CD4-positive, alpha-beta T cell (primary cell): ENCODE data around the gene RIN3. TPM values are rescaled to one million over a fixed set of nuclear protein-coding genes. Genes with fewer than 3 reads are reported as not detected.

ENCODE experiments used
- ATAC-seq: fragments of 200-7000 bp; cut with Tn5 transposase; one replicate; pipeline ENCODE4 v1.10.0; 2022; ENCODE audit warnings: mild to moderate bottlenecking; ENCODE audit not compliant: poor library complexity
- CTCF ChIA-PET: fragments of 350-600 bp; sonication (Branson Sonifier 250); formaldehyde crosslinking; loops from one replicate; lab custom pipeline; 2021; ENCODE audit warnings: antibody characterized with exemption, inconsistent platforms; lab: Charles Lee
- POLR2A ChIA-PET: fragments of 350-600 bp; sonication (Branson Sonifier 250); formaldehyde crosslinking; loops from one replicate; lab custom pipeline; 2021; ENCODE audit warnings: antibody characterized with exemption, inconsistent platforms; lab: Charles Lee
- DNase-seq, 14 experiments: peaks; one replicate each; pipeline ENCODE4 v3.0.0-alpha.2; 2013 to 2020; ENCODE audit warnings: mixed read lengths in 2 of 14
- H3K27ac ChIP-seq, 2 donors: one replicate each; pipeline versions ENCODE4 v1.5.1 to v1.7.0; 2013; ENCODE audit warnings: low read length in 2 of 2, low read depth in 1 of 2, mild to moderate bottlenecking in 1 of 2
- H3K27me3 ChIP-seq, 2 experiments: 1 replicate in 1 of 2; 2 replicates in 1 of 2; pipeline versions ENCODE4 v1.6.1 to v1.7.0; 2013; ENCODE audit warnings: low read length in 2 of 2, control low read depth in 1 of 2, mild to moderate bottlenecking in 1 of 2, moderate library complexity in 1 of 2; ENCODE audit not compliant: insufficient read depth in 2 of 2, control insufficient read depth in 1 of 2
- H3K36me3 ChIP-seq: one replicate; pipeline ENCODE4 v1.6.1; 2013; ENCODE audit warnings: low read length, control low read depth; ENCODE audit not compliant: insufficient read depth
- H3K4me1 ChIP-seq: one replicate; pipeline ENCODE4 v1.6.1; 2013; ENCODE audit warnings: low read length, control low read depth; ENCODE audit not compliant: insufficient read depth
- H3K4me3 ChIP-seq: one replicate; pipeline ENCODE4 v1.5.1; 2013; ENCODE audit warnings: mild to moderate bottlenecking, low read length, moderate library complexity
- H3K9me3 ChIP-seq, 2 experiments: 1 replicate in 1 of 2; 2 replicates in 1 of 2; pipeline versions ENCODE4 v1.6.1 to v1.7.0; 2013; ENCODE audit warnings: low read length in 2 of 2, mild to moderate bottlenecking in 2 of 2, control low read depth in 1 of 2, moderate library complexity in 1 of 2; ENCODE audit not compliant: control insufficient read depth in 1 of 2, insufficient read depth in 1 of 2
- H3K27ac Mint-ChIP-seq: one replicate; pipeline ENCODE4 v1.8.0; 2020; ENCODE audit warnings: mixed read lengths
- H3K27me3 Mint-ChIP-seq: one replicate; pipeline ENCODE4 v1.8.0; 2021; ENCODE audit warnings: mixed read lengths
- H3K36me3 Mint-ChIP-seq: one replicate; pipeline ENCODE4 v1.8.0; 2021; ENCODE audit warnings: low read depth, mixed read lengths
- H3K4me1 Mint-ChIP-seq: one replicate; pipeline ENCODE4 v1.8.0; 2021; ENCODE audit warnings: low read depth, mixed read lengths
- H3K4me3 Mint-ChIP-seq: one replicate; pipeline ENCODE4 v1.8.0; 2020; ENCODE audit warnings: mild to moderate bottlenecking, mixed read lengths
- H3K9me3 Mint-ChIP-seq: one replicate; pipeline ENCODE4 v1.8.0; 2020; ENCODE audit warnings: mixed read lengths
- CTCF ChIP-seq: fragments of 200-600 bp; IDR thresholded peaks from one replicate; pipeline ENCODE4 v1.8.0; 2022; ENCODE audit warnings: antibody characterized with exemption, mild to moderate bottlenecking
- intact Hi-C, 2 experiments: fragments of 100-400 bp; cut with DNase I in 1 of 2; cut with micrococcal nuclease in 1 of 2; formaldehyde crosslinking; loops; one replicate each; pipeline versions ENCODE4 v1.15.1 to v1.9.0; 2023 to 2025; cut with DNase I, micrococcal nuclease
- total RNA-seq, 174 experiments: library from RNA in 2 of 174; stranded (reverse) in 2 of 174; gene quantifications; one replicate each; pipeline ENCODE4 v1.2.3 and lab custom pipeline; 2021 to 2026

The RIN3 gene
- total RNA-seq, 2 experiments from 2014 or later, result 67.9 to 72.2 TPM

DNA sequence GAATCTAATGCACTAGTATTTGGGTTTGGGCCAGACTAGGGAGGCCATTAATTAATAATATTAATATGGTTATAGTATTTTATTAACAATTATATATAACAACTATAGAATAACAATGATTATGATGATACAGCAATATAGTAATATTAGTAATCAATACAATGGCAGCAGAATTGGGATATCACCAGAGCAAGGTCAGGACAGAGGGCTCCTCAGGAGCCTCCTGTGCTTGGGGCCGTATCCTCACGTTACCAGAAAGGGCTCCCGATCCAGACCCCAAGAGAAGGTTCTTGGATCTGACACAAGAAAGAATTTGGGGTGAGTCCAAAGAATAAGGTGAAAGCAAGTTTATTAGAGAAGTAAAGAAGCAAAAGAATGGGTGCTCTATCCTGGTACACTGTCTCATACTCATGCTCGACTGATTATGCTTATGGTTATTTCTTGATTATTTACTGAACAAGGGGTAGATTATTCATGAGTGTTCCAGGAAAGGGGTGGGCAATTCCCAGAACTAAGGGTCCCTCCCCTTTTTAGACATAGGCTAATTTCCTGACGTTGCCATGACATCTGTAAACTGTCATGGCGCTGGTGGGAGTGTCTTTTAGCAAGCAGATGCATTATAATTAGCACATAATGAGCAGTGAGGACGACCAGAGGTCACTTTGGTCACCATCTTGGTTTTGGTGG is 61.6 kb downstream of the RIN3 start:
- POLR2A ChIA-PET, result interaction anchor here (3.0 kb wide), 1 partner anchor 11 kb away, joined by 29 read pairs; no protein-coding TSS in a partner anchor
- Mint-ChIP-seq H3K4me1 (peaks cover 61% of the 10 kb centered on the region), H3K27ac (no peak overlapping the region), H3K9me3 (no peaks in the 10 kb centered on the region), H3K36me3 (peaks cover 16% of the 10 kb centered on the region), H3K27me3 (no peaks in the 10 kb centered on the region), H3K4me3 (no peak overlapping the region)
- H3K27ac ChIP-seq, result no peak overlapping the region
- H3K4me1 ChIP-seq, result peaks cover 25% of the 10 kb centered on the region
- H3K4me3 ChIP-seq, result no peak overlapping the region
- CTCF ChIA-PET, result interaction anchor here (0.6 to 1.4 kb wide), 3 partner anchors 10 to 72 kb away, joined by 3 read pairs; no protein-coding TSS in a partner anchor
- intact Hi-C loops, result no loop called here
- H3K27me3 ChIP-seq, result no peaks in the 10 kb centered on the region
- DNase-seq, result no peak
- H3K36me3 ChIP-seq, result no peaks in the 10 kb centered on the region
- no peak for ATAC-seq
- no peaks in the 10 kb centered on the region for H3K9me3 ChIP-seq
- no peak for TF ChIP-seq CTCF

DNA sequence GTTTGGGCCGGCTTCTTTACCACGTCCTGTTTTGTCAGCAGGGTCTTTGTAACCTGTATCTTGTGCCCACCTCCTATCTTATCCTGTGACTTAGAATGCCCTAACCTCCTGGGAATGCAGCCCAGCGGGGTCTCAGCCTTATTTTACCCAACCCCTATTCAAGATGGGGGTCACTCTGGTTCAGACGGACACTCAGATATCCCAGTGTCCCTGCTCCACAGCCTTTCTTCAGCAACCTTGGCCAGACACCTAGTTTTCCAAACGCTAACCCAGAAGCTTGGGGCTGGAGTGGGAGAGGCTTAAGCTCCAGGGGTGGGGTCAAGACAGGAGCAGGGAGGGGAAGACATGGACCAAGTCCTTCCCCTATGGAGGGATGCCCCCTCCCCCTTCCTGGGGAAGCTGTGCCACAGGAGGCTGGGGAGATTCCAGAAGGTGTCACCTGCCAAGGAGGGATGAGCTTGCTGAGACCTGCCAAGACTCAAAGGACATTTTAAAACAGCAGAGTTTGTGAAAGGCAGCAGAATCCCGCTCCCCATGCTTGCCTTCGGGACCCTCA is 62.2 kb downstream of the RIN3 start:
- TF ChIP-seq CTCF, result no peak
- Histone ChIP-seq H3K36me3 (no peaks in the 10 kb centered on the region), H3K4me1 (peaks cover 25% of the 10 kb centered on the region), H3K27me3 (no peaks in the 10 kb centered on the region), H3K4me3 (no peak overlapping the region), H3K9me3 (no peaks in the 10 kb centered on the region), H3K27ac (no peak overlapping the region)
- Mint-ChIP-seq H3K36me3 (peaks cover 19% of the 10 kb centered on the region), H3K27me3 (no peaks in the 10 kb centered on the region), H3K4me3 (no peak overlapping the region), H3K4me1 (peaks cover 63% of the 10 kb centered on the region), H3K9me3 (no peaks in the 10 kb centered on the region), H3K27ac (peak overlapping the region; percentile 77)
- CTCF ChIA-PET, result interaction anchor here (0.6 to 2.2 kb wide), 4 partner anchors 10 to 72 kb away, joined by 3 to 10 read pairs (median 5); no protein-coding TSS in a partner anchor
- ATAC-seq (no peak), DNase-seq (no peak)
- POLR2A ChIA-PET, result interaction anchor here (1.1 to 3.0 kb wide), 3 partner anchors 10 to 26 kb away, joined by 3 to 29 read pairs (median 8); no protein-coding TSS in a partner anchor
- intact Hi-C loops, result no loop called here

DNA sequence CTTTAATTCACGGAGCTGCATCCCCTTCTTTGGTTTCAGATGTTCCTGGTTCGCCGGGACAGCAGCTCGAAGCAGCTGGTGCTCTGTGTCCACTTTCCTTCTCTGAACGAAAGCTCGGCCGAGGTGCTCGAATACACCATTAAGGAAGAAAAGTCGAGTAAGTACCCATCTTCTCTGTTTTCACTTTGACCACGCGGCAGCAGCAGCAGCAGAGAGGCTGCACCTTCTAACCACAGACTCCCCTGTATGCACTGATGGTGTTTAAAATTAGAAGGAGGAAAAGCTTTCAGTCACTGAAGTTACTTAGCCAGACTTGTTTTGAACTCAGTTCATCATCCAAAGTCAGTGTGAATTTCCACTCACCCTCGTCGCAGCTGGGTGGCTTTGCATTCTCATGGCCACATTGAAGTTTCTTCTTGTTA is 63.8 kb downstream of the RIN3 start:
- H3K4me1 Mint-ChIP-seq, result peaks cover 69% of the 10 kb centered on the region

More for the DNA sequence above, 63.8 kb downstream of the RIN3 start:
- peak overlapping the region; percentile 1 to 11 for H3K27ac ChIP-seq
- peak overlapping the region; percentile 36 for H3K4me3 ChIP-seq
- CTCF ChIA-PET, result interaction anchor here (0.6 to 2.2 kb wide), 4 partner anchors 9 to 75 kb away, joined by 3 to 10 read pairs (median 6); no protein-coding TSS in a partner anchor
- DNase-seq (peak in 7 of 14 experiments; percentile 7 to 57 (median 41)), ATAC-seq (peak; percentile 75)
- no peaks in the 10 kb centered on the region for H3K9me3 Mint-ChIP-seq
- no peaks in the 10 kb centered on the region for H3K36me3 ChIP-seq
- peaks cover 0 to under 1% of the 10 kb centered on the region in 2 experiments for H3K9me3 ChIP-seq
- peak overlapping the region; percentile 75 for H3K4me3 Mint-ChIP-seq
- H3K27ac Mint-ChIP-seq, result peak overlapping the region; percentile 77
- intact Hi-C loops, result no loop called here
- peaks cover 23% of the 10 kb centered on the region for H3K36me3 Mint-ChIP-seq
- H3K27me3 Mint-ChIP-seq, result no peaks in the 10 kb centered on the region
- H3K4me1 ChIP-seq, result peaks cover 38% of the 10 kb centered on the region
- POLR2A ChIA-PET, result interaction anchor here (1.0 to 3.0 kb wide), 7 partner anchors 9 to 79 kb away, joined by 3 to 29 read pairs (median 7); no protein-coding TSS in a partner anchor
- H3K27me3 ChIP-seq, result no peaks in the 10 kb centered on the region
- no peak for TF ChIP-seq CTCF
